GM12892 (cell line): Measurements from ENCODE around the gene MPLKIP. TPM values are rescaled to one million over a fixed set of nuclear protein-coding genes. Genes with fewer than 3 reads are reported as not detected.
A peak's percentile ranks its signal among the peaks of the same experiment; 100 is the strongest.
"Not testable (repeated sequence)": the region's sequence is repeated elsewhere in the genome, so short reads cannot be mapped to it uniquely, and the experiment has no call there.

Experiments
- DNase-seq: peaks from one replicate; pipeline ENCODE4 v3.0.0; 2011; ENCODE audit not compliant: insufficient read length
- FAIRE-seq: peaks from 2 replicates; lab custom pipeline; 2011; peaks lifted over from hg19 to GRCh38; lab: Jason Lieb, UNC
- POLR2A ChIP-seq: IDR thresholded peaks from 2 replicates; pipeline ENCODE4 v1.6.1; 2011; ENCODE audit warnings: low read depth, low read length, control low read depth
- POLR2AphosphoS5 ChIP-seq: IDR thresholded peaks from 2 replicates; pipeline ENCODE4 v1.6.1; 2011; ENCODE audit warnings: low read depth, low read length, control low read depth
- TAF1 ChIP-seq: IDR thresholded peaks from 2 replicates; pipeline ENCODE4 v1.6.1; 2011; ENCODE audit warnings: low read depth, mild to moderate bottlenecking, control low read depth, low read length, borderline replicate concordance
- polyA plus RNA-seq: library from polyadenylated mRNA; unstranded; fragments of >200 nt; gene quantifications from one replicate; pipeline ENCODE4 v1.2.1, GENCODE V29; 2012; ENCODE audit warnings: missing spikeins, inconsistent platforms; ENCODE audit not compliant: missing spikeins

The MPLKIP gene
- 25.0 TPM for polyA plus RNA-seq

- TF ChIP-seq POLR2AphosphoS5 (peak; percentile 83), POLR2A (peak; percentile 77; the same call in 1 of the 2 replicates), TAF1 (peak; percentile 98)
- peak; percentile 84 for DNase-seq
- FAIRE-seq: peak; percentile 97
Observed at GRCh38 chr7:40134428-40135316, at the start of gene MPLKIP, which contains the start of gene SUGCT. Gene MPLKIP (minus strand): TSS chr7:40134622. CDS start chr7:40134567, 55 bp downstream. Gene SUGCT (plus strand): TSS chr7:40135005.

DNA sequence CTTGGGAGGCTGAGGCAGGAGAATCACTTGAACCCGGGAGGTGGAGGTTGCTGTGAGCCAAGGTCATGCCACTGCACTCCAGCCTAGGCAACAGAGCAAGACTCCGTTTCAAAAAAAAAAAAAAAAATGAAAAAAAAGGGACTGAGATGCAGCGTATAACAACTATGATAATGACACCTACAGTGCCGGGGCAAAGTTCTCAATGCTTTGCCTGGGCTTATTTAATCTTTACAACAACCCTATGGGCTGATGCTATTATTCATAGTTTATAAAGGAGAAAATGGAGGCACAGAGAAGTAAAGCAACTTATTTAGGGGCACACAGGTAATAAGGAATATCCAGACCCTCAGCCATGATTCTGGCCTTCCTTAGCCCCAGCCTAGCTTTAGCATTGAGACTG is 48.0 kb upstream of the MPLKIP start:
- DNase-seq: no peak
- FAIRE-seq: no peak

GRCh38 chr7:40177071-40177470 is 42.6 kb upstream of the MPLKIP start:
- TF ChIP-seq TAF1 (no peak), POLR2AphosphoS5 (no peak), POLR2A (no peak)
- FAIRE-seq (no peak), DNase-seq (no peak)

More for the DNA sequence above, 48.0 kb upstream of the MPLKIP start:
- no peak for TF ChIP-seq POLR2A
- no peak for TF ChIP-seq POLR2AphosphoS5
- TF ChIP-seq TAF1: no peak

- FAIRE-seq: no peak
- no peak for DNase-seq
- TF ChIP-seq POLR2A (no peak), TAF1 (no peak), POLR2AphosphoS5 (no peak)
Observed at GRCh38 chr7:40175725-40176510, 41.5 kb upstream of the MPLKIP start.

DNA sequence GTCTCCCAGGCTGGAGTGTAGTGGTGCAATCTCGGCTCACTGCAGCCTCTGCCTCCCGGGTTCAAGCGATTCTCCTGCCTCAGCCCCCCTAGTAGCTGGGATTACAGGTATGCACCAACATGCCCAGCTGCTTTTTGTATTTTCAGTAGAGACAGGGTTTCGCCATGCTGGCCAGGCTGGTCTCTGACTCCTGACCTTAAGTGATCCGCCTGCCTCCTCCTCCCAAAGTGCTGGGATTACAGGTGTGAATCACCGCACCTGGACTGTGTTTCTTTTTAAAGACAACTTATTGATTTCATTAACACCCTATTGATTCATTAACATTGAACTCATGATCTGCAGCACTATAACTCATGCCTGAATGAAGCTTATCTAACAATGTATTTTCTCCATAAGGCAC is 40.8 kb upstream of the MPLKIP start:
- not testable (repeated sequence) for FAIRE-seq, DNase-seq

- not testable (repeated sequence) for DNase-seq, FAIRE-seq
Observed at GRCh38 chr7:40173121-40173520, 38.7 kb upstream of the MPLKIP start.

GRCh38 chr7:40168266-40168665 is 33.8 kb upstream of the MPLKIP start:
- not testable (repeated sequence) for DNase-seq, FAIRE-seq

DNA sequence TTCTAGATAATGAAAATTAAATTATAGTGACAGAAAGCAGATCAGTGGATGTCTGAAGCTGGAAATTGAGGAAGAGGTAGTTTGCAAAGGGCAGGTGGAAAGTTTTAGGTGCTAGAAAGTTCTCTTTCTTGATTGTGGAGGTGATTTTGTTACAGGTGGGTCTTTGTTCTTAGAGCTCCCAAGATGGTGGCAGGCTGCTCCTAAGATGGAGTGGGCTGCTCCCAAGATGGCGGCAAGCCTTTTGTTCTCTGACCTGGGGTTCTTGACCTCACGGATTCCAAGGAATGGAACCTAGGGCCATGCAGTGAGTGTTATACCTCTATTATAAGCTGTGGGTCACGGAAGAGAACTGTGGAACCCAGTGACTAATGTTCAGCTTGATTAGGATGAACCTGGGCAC is 32.9 kb upstream of the MPLKIP start:
- FAIRE-seq: no peak
- no peak for DNase-seq
- TF ChIP-seq POLR2AphosphoS5 (no peak), POLR2A (no peak), TAF1 (no peak)

DNA sequence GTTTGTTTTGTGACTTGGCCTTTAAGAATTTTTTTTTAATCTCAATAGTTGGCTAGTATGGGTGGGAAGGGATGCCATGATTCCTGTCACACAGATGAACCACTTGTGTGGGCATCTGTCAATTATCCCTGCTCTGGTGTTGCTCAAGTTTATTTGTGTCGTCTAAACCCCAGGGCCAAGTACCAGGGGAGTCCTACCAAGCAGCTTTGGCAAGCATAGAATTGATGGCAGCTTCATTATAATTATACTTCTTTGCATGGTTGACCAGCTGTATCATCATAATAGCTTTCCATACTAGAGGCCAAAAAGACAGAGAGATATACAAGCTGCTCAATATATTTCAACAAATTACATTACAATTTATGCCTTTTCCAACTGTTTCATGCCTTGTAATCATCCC is 30.8 kb upstream of the MPLKIP start:
- TF ChIP-seq POLR2A (no peak), TAF1 (no peak), POLR2AphosphoS5 (no peak)
- FAIRE-seq: no peak
- no peak for DNase-seq

- TF ChIP-seq POLR2A (no peak), POLR2AphosphoS5 (no peak), TAF1 (no peak)
- FAIRE-seq (no peak), DNase-seq (no peak)
Observed at GRCh38 chr7:40162516-40162915, 28.1 kb upstream of the MPLKIP start.

DNA sequence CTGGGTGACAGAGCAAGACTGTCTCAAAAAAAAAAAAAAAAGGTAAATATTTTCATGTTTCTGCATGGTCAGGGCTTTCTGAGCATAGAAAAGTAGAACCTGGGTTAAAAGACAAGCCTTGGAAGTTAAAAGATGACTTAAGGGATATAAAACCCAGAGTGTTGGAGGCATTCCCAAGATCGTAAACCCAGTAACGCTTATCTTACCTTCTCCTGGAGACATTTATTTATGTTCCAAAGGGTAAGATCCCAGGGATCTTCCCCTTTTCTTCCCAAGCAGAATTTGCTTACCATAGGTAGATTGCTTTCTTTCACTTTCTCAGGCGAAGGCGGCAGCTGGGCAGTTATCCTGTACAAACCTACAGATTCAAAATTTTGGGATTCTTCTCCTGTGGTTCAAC is 22.6 kb upstream of the MPLKIP start:
- DNase-seq: no peak
- TF ChIP-seq TAF1: no peak
- TF ChIP-seq POLR2AphosphoS5: no peak
- TF ChIP-seq POLR2A: no peak
- no peak for FAIRE-seq

GRCh38 chr7:40151504-40151903 is 17.1 kb upstream of the MPLKIP start:
- FAIRE-seq: no peak
- TF ChIP-seq POLR2A (no peak), POLR2AphosphoS5 (no peak), TAF1 (no peak)
- DNase-seq: no peak

DNA sequence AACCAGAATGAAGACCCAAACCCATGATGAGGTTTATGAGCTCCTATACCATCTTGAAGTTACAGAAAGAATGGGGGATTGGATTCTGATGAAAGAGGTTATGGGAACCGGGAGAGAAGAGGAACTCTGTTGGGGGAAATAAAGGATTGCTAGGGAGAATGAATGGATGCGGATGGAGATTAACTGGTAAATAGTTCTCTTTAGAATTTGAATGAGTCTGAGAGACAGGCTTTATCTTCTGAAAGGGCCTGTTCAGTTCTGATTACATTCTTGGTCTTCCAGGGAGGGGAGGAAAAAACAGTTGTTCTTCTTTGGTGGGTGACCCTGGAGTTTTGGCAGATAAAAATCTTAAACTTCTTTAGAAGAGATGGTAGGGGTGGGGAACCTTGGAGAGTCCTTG is 14.2 kb upstream of the MPLKIP start:
- TF ChIP-seq POLR2AphosphoS5 (no peak), POLR2A (no peak), TAF1 (no peak)
- FAIRE-seq (no peak), DNase-seq (no peak)

- FAIRE-seq, DNase-seq: not testable (repeated sequence)
Observed at GRCh38 chr7:40148247-40148580, 13.8 kb upstream of the MPLKIP start.
